D341Med (cell line): Measurements from ENCODE around the gene PCSK1N.
"Not testable (repeated sequence)": the region's sequence is repeated elsewhere in the genome, so short reads cannot be mapped to it uniquely, and the experiment has no call there.

Experiments used
- DNase-seq: peaks from one replicate; pipeline ENCODE4 v3.0.0; 2012; ENCODE audit warnings: low spot score

Gene PCSK1N

GRCh38 chrX:48823053-48823452 lies 12.4 kb downstream of the PCSK1N start:
- DNase-seq: no peak

- DNase-seq: not testable (repeated sequence)
Measured at GRCh38 chrX:48819394-48819793, 16.0 kb downstream of the PCSK1N start.

- DNase-seq: no peak
Measured at GRCh38 chrX:48818866-48819265, 16.5 kb downstream of the PCSK1N start.

- no peak for DNase-seq
Measured at GRCh38 chrX:48818098-48818497, 17.3 kb downstream of the PCSK1N start.

GRCh38 chrX:48816014-48816810 lies 19.2 kb downstream of the PCSK1N start:
- DNase-seq: no peak

GRCh38 chrX:48815266-48815665 lies 20.1 kb downstream of the PCSK1N start:
- no peak for DNase-seq

GRCh38 chrX:48814722-48815121 lies 20.7 kb downstream of the PCSK1N start:
- DNase-seq: no peak

GRCh38 chrX:48813644-48814043 lies 21.8 kb downstream of the PCSK1N start:
- DNase-seq: no peak

- no peak for DNase-seq
Measured at GRCh38 chrX:48806081-48806480, 29.3 kb downstream of the PCSK1N start.

GRCh38 chrX:48802905-48803200 lies 32.6 kb downstream of the PCSK1N start:
- no peak for DNase-seq

GRCh38 chrX:48802089-48802904 lies 33.1 kb downstream of the PCSK1N start:
- peak; percentile 75 for DNase-seq

- peak; percentile 92 for DNase-seq
Measured at GRCh38 chrX:48801280-48802088, 33.9 kb downstream of the PCSK1N start, which contains the start of gene HDAC6. TSS of gene HDAC6 (plus strand) at chrX:48802067. CDS start at chrX:48802693, 626 bp downstream.

- DNase-seq: no peak
Measured at GRCh38 chrX:48800574-48801279, 34.7 kb downstream of the PCSK1N start.

- DNase-seq: no peak
Measured at GRCh38 chrX:48798318-48798717, 37.1 kb downstream of the PCSK1N start.

- no peak for DNase-seq
Measured at GRCh38 chrX:48794911-48795515, 40.4 kb downstream of the PCSK1N start.

- DNase-seq: no peak
Measured at GRCh38 chrX:48794340-48794910, 41.0 kb downstream of the PCSK1N start.

- no peak for DNase-seq
Measured at GRCh38 chrX:48793935-48794334, 41.5 kb downstream of the PCSK1N start.

- no peak for DNase-seq
Measured at GRCh38 chrX:48792219-48792618, 43.2 kb downstream of the PCSK1N start.

- no peak for DNase-seq
Measured at GRCh38 chrX:48791063-48791820, 44.2 kb downstream of the PCSK1N start.

GRCh38 chrX:48790477-48790876 lies 44.9 kb downstream of the PCSK1N start:
- no peak for DNase-seq
